K562 (cell line): ENCODE data around the gene EPS8L1. TPM values are rescaled to one million over a fixed set of nuclear protein-coding genes. Genes with fewer than 3 reads are reported as not detected.

Experiments
- ATF1 ChIP-seq, 2 experiments: fragments of 450-650 bp in 1 of 2; IDR thresholded peaks; 2 replicates each; pipeline ENCODE4 v1.6.1; 2016; ENCODE audit warnings: missing compliant biosample characterization in 1 of 2, missing genetic modification characterization in 1 of 2
- ATF7 ChIP-seq: fragments of 450-650 bp; IDR thresholded peaks from 2 replicates; pipeline ENCODE4 v1.7.1; 2014; ENCODE audit warnings: mild to moderate bottlenecking, moderate library complexity
- C11orf30 ChIP-seq: fragments of 450-650 bp; IDR thresholded peaks from 2 replicates; pipeline ENCODE4 v1.6.1; 2016; ENCODE audit warnings: low read depth, mild to moderate bottlenecking
- CBX8 ChIP-seq: fragments of 200-600 bp; sonication (generic); IDR thresholded peaks from 2 replicates; pipeline ENCODE4 v1.6.1; 2012; ENCODE audit warnings: borderline replicate concordance, mixed run types, low read depth, mild to moderate bottlenecking, moderate library complexity, mixed read lengths, low read length, control low read depth, inconsistent platforms; ENCODE audit not compliant: poor library complexity, severe bottlenecking; ENCODE audit errors: extremely low read depth
- E2F3 ChIP-seq: fragments of 250-450 bp; sonication (Bioruptor Pico); IDR thresholded peaks from 2 replicates; pipeline ENCODE4 v1.4.0; 2020; ENCODE audit warnings: mild to moderate bottlenecking
- NONO ChIP-seq, 2 experiments: fragments of 200-400 bp in 1 of 2; fragments of 450-650 bp in 1 of 2; formaldehyde crosslinking in 1 of 2; IDR thresholded peaks; 2 replicates each; pipeline ENCODE4 v1.6.1; 2017; ENCODE audit warnings: low read depth in 2 of 2, mild to moderate bottlenecking in 2 of 2, moderate library complexity in 2 of 2, low read length in 1 of 2
- NR2C2 ChIP-seq, 2 experiments: fragments of 200-800 bp in 1 of 2; sonication (Bioruptor generic) in 1 of 2; sonication (generic) in 1 of 2; formaldehyde crosslinking in 1 of 2; IDR thresholded peaks; 2 replicates each; pipeline versions ENCODE4 v1.6.1 to v1.8.0; 2016 to 2022; ENCODE audit warnings: mild to moderate bottlenecking in 1 of 2, missing compliant biosample characterization in 1 of 2, missing genetic modification characterization in 1 of 2, missing genetic modification reagents in 1 of 2
- RBM39 ChIP-seq: fragments of 200-400 bp; formaldehyde crosslinking; optimal IDR thresholded peaks from 2 replicates; pipeline ENCODE3; 2018; ENCODE audit warnings: low read depth, low read length
- SAP30 ChIP-seq: fragments of 200-600 bp; sonication (generic); IDR thresholded peaks from 2 replicates; pipeline ENCODE4 v1.6.1; 2012; ENCODE audit warnings: borderline replicate concordance, low read depth, mild to moderate bottlenecking, moderate library complexity, low read length, control low read depth, inconsistent platforms; ENCODE audit not compliant: insufficient read depth, poor library complexity, severe bottlenecking
- SMARCC2 ChIP-seq: fragments of 450-650 bp; IDR thresholded peaks from 2 replicates; pipeline ENCODE4 v1.6.1; 2017; ENCODE audit warnings: antibody characterized with exemption, moderate library complexity, mild to moderate bottlenecking, low read depth
- SREBF1 ChIP-seq: fragments of 150-350 bp; IDR thresholded peaks from 2 replicates; pipeline ENCODE4 v1.6.1; 2014; ENCODE audit warnings: antibody characterized with exemption, low read depth, low read length, borderline replicate concordance
- SRSF7 ChIP-seq: fragments of 200-400 bp; formaldehyde crosslinking; optimal IDR thresholded peaks from 2 replicates; pipeline ENCODE3; 2017; ENCODE audit warnings: mild to moderate bottlenecking, low read depth, low read length
- TCF7 ChIP-seq: sonication (generic); IDR thresholded peaks from 2 replicates; pipeline ENCODE4 v1.6.1; 2016; ENCODE audit warnings: antibody characterized with exemption, borderline replicate concordance
- ZC3H4 ChIP-seq: sonication (generic); formaldehyde crosslinking; IDR thresholded peaks from 2 replicates; pipeline ENCODE4 v1.9.0; 2021; ENCODE audit warnings: missing genetic modification reagents, borderline replicate concordance
- ZNF212 ChIP-seq: fragments of 450-650 bp; formaldehyde crosslinking; IDR thresholded peaks from 2 replicates; pipeline ENCODE4 v1.4.0; 2020; ENCODE audit warnings: mild to moderate bottlenecking
- ZNF699 ChIP-seq: fragments of 250-450 bp; sonication (Bioruptor Pico); IDR thresholded peaks from 2 replicates; pipeline ENCODE4 v1.8.0; 2021; ENCODE audit warnings: mild to moderate bottlenecking, moderate library complexity; ENCODE audit not compliant: insufficient replicate concordance
- ZSCAN32 ChIP-seq: fragments of 450-650 bp; formaldehyde crosslinking; IDR thresholded peaks from 2 replicates; pipeline ENCODE4 v1.4.0; 2020; ENCODE audit warnings: mild to moderate bottlenecking, moderate library complexity
- polyA plus RNA-seq, 8 experiments: library from polyadenylated mRNA; depleted of rRNA in 4 of 8; stranded (reverse) in 5 of 8; unstranded in 3 of 8; fragments of >200 nt; fragmentation: Nextera tagmentation in 2 of 8; fragmentation: Illumina TruSeq in 1 of 8; extraction: Ambion mirVana in 2 of 8; extraction: Trizol in 1 of 8; gene quantifications; 2 replicates each; pipeline versions ENCODE4 v1.2.1 to v1.2.3, GENCODE V29; 2011 to 2014; ENCODE audit warnings: inconsistent platforms in 1 of 8, missing spikeins in 1 of 8
- total RNA-seq, 7 experiments: library from RNA; depleted of rRNA in 6 of 7; stranded (reverse); fragments of >200 nt in 6 of 7; fragmentation: Illumina TruSeq in 2 of 7; extraction: Trizol in 2 of 7; gene quantifications; 2 replicates each; pipeline versions ENCODE4 v1.2.1 to v1.2.3, GENCODE V29; 2011 to 2021; ENCODE audit warnings: low replicate concordance in 1 of 7
- TF ChIP-seq, protein P1 (sequence below): sonication (generic); formaldehyde crosslinking; IDR thresholded peaks from 2 replicates; pipeline ENCODE4 v1.8.0; 2022; ENCODE audit warnings: mild to moderate bottlenecking, missing genetic modification reagents
- TF ChIP-seq, protein P2 (sequence below): fragments of 450-650 bp; conservative IDR thresholded peaks from 2 replicates; pipeline ENCODE4 v1.6.1; 2016; ENCODE audit warnings: missing genetic modification characterization, low read depth, mild to moderate bottlenecking, control low read depth, missing compliant biosample characterization
- TF ChIP-seq, protein P3 (sequence below), 3 experiments: IDR thresholded peaks in 2 of 3; conservative IDR thresholded peaks in 1 of 3; 2 replicates each; pipeline ENCODE4 v1.5.1; 2011 to 2012; ENCODE audit warnings: low read length in 3 of 3, mild to moderate bottlenecking in 3 of 3, control low read depth in 2 of 3, improper control_type of control experiment in 1 of 3, inconsistent platforms in 1 of 3, low read depth in 1 of 3, mixed read lengths in 1 of 3, moderate library complexity in 1 of 3; ENCODE audit not compliant: insufficient read depth in 2 of 3

EPS8L1 gene
- total and polyA plus RNA-seq, 9 of the 15 experiments (the other 6 are each of a cell fraction or from before 2014, with no cell fraction given) = 0.35 to 22.1 (median 11.9) TPM

DNA sequence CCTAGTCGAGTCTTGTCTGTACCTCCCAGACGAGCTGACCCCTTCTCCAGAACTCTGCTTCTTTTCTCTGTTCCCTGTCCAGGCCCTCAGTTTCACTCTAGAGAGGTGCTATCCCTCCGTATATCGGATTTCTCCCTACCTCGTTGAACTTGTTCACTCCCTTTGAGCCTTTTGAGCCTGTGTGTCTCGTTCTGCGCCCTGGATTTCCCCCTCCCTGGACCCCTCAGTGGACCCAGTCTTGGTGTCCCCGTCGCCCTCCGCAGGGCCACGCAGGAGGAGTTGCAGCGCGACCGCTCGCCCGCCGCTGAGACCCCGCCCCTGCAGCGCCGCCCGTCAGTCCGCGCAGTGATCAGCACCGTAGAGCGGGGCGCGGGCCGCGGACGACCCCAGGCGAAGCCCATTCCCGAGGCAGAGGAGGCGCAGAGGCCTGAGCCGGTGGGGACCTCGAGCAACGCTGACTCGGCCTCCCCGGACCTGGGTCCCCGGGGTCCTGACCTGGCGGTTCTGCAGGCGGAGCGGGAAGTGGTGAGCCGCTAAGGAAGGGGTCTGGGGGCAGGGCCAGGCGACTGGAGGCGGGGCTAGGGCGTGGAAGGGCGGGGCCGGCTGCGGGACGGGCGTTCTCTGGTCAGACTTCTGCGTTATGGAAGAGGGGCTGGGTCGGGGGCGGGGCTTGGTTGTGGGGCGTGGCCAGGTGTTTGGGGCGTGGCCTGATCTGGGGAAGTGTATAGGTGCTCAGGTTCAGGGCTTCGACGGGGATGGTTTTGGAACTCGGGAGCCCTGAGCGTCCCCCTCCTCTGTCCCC is 5.5 kb downstream of the EPS8L1 start (continued):
- TF ChIP-seq, protein P1, sequence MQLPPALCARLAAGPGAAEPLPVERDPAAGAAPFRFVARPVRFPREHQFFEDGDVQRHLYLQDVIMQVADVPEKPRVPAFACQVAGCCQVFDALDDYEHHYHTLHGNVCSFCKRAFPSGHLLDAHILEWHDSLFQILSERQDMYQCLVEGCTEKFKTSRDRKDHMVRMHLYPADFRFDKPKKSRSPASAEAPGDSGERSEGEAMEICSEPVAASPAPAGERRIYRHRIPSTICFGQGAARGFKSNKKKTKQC (CRISPR knock-in tag) = peak; percentile 24; the same call in 1 of the 2 replicates
- TF ChIP-seq SMARCC2 = 0 out of 2 replicates have a peak, but pooled peaks have one; percentile 23
- peak; percentile 86; the same call in 1 of the 2 replicates for TF ChIP-seq E2F3 (CRISPR knock-in tag)
- no peak; the same call in 1 of the 2 replicates for TF ChIP-seq ZNF212 (CRISPR knock-in tag)
- TF ChIP-seq TCF7 = no peak
- TF ChIP-seq ATF7 = peak; percentile 46; the same call in 1 of the 2 replicates
- no peak for TF ChIP-seq SRSF7
- no peak for TF ChIP-seq C11orf30
- TF ChIP-seq ATF1 (CRISPR knock-in tag; IDR thresholded peaks at IDR 0.05) = no peak
- TF ChIP-seq ATF1 (tag; IDR thresholded peaks at IDR 0.05) = peak; percentile 41
- no peak for TF ChIP-seq CBX8
- TF ChIP-seq SREBF1 = no peak
- no peak for TF ChIP-seq ZC3H4 (CRISPR knock-in tag)
- 0 out of 2 replicates have a peak, but pooled peaks have one; percentile 43 for TF ChIP-seq ZSCAN32 (CRISPR knock-in tag)
- peak; percentile 49 for TF ChIP-seq SAP30
- TF ChIP-seq NR2C2 (CRISPR knock-in tag; IDR thresholded peaks at IDR 0.05) = no peak
- no peak for TF ChIP-seq NR2C2 (tag; IDR thresholded peaks at IDR 0.05)
- TF ChIP-seq ZNF699 (CRISPR knock-in tag) = no peak
- TF ChIP-seq, protein P2, sequence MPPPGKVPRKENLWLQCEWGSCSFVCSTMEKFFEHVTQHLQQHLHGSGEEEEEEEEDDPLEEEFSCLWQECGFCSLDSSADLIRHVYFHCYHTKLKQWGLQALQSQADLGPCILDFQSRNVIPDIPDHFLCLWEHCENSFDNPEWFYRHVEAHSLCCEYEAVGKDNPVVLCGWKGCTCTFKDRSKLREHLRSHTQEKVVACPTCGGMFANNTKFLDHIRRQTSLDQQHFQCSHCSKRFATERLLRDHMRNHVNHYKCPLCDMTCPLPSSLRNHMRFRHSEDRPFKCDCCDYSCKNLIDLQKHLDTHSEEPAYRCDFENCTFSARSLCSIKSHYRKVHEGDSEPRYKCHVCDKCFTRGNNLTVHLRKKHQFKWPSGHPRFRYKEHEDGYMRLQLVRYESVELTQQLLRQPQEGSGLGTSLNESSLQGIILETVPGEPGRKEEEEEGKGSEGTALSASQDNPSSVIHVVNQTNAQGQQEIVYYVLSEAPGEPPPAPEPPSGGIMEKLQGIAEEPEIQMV (tag) = no peak
- TF ChIP-seq, protein P3, sequence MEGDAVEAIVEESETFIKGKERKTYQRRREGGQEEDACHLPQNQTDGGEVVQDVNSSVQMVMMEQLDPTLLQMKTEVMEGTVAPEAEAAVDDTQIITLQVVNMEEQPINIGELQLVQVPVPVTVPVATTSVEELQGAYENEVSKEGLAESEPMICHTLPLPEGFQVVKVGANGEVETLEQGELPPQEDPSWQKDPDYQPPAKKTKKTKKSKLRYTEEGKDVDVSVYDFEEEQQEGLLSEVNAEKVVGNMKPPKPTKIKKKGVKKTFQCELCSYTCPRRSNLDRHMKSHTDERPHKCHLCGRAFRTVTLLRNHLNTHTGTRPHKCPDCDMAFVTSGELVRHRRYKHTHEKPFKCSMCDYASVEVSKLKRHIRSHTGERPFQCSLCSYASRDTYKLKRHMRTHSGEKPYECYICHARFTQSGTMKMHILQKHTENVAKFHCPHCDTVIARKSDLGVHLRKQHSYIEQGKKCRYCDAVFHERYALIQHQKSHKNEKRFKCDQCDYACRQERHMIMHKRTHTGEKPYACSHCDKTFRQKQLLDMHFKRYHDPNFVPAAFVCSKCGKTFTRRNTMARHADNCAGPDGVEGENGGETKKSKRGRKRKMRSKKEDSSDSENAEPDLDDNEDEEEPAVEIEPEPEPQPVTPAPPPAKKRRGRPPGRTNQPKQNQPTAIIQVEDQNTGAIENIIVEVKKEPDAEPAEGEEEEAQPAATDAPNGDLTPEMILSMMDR (IDR thresholded peaks at IDR 0.05 in 2 of 3, conservative IDR thresholded peaks at IDR 0.05 in 1 of 3; ENCODE audit: insufficient read depth in 2 of 3, low read depth in 1 of 3, low read length in 3 of 3) = peak; percentile 11 to 23 (median 16); a peak in 3 of 6 replicates
- TF ChIP-seq NONO (IDR thresholded peaks at IDR 0.05; ENCODE audit: low read depth in 2 of 2, low read length in 1 of 2) = peak in 1 of 2 experiments; percentile 26; a peak in 1 of 4 replicates
- TF ChIP-seq RBM39 = no peak
